ENCODE measurements around the gene MFAP3L.

DNA sequence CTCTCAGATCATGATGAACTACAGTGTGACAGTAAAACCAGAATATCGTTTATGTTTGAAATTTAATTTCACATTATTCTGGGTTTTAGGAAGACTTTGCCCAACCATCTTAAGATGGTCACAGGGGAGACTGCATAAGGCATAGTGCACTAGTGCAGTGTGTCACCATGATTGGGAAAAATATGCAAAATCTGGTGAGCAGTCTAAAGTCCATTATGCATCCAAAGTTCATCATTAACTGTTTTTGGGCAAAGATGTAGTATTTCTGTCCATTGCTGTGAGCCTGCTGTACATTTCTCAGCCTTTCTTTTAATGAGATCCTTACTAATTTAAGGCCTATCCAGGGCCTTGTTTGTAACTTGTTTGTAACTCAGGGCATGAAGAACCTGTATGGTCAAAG is 11.3 kb upstream of the MFAP3L start:
- TF ChIP-seq POLR2A (IDR thresholded peaks at IDR 0.05): no peak
- TF ChIP-seq CTCF (IDR thresholded peaks at IDR 0.05): no peak
